DND-41 (cell line): ENCODE measurements around the gene ETFB.

Source experiments
- ATAC-seq: fragments of 200-7000 bp; cut with Tn5 transposase; 3 replicates; pipeline ENCODE4 v1.9.1; 2021; ENCODE audit warnings: low read depth; ENCODE audit not compliant: insufficient read depth
- DNase-seq: peaks from one replicate; pipeline ENCODE4 v3.0.0-alpha.2; 2020
- H2AFZ ChIP-seq: 2 replicates; pipeline ENCODE4 v1.6.0; 2012; ENCODE audit warnings: low read depth, low read length
- H3K27ac ChIP-seq: 2 replicates; pipeline ENCODE4 v1.5.1; 2012; ENCODE audit warnings: low read length, inconsistent platforms
- H3K27me3 ChIP-seq: fragments of 200-600 bp; sonication (generic); 2 replicates; pipeline ENCODE4 v1.6.0; 2012; ENCODE audit warnings: low read length, mild to moderate bottlenecking, inconsistent platforms; ENCODE audit not compliant: insufficient read depth, poor library complexity
- H3K36me3 ChIP-seq: 2 replicates; pipeline ENCODE4 v1.5.1; 2012; ENCODE audit warnings: low read length, inconsistent platforms; ENCODE audit not compliant: insufficient read depth
- H3K4me1 ChIP-seq: 2 replicates; pipeline ENCODE4 v1.5.1; 2012; ENCODE audit warnings: mild to moderate bottlenecking, low read length; ENCODE audit not compliant: insufficient read depth
- H3K4me2 ChIP-seq: 2 replicates; pipeline ENCODE4 v1.6.0; 2012; ENCODE audit warnings: mild to moderate bottlenecking, moderate library complexity, low read length, inconsistent platforms; ENCODE audit not compliant: insufficient read depth
- H3K4me3 ChIP-seq, 2 experiments: fragments of 200-600 bp in 1 of 2; shearing (Covaris generic) in 1 of 2; 2 replicates each; pipeline ENCODE4 v1.5.1; 2012 to 2016; ENCODE audit warnings: inconsistent platforms in 2 of 2, low read length in 2 of 2, mild to moderate bottlenecking in 2 of 2, low read depth in 1 of 2, moderate library complexity in 1 of 2
- H3K79me2 ChIP-seq: 2 replicates; pipeline ENCODE4 v1.6.0; 2012; ENCODE audit warnings: low read length, inconsistent platforms; ENCODE audit not compliant: insufficient read depth
- H3K9ac ChIP-seq: 2 replicates; pipeline ENCODE4 v1.6.0; 2012; ENCODE audit warnings: low read depth, mild to moderate bottlenecking, inconsistent platforms, low read length, moderate library complexity
- H3K9me3 ChIP-seq: 2 replicates; pipeline ENCODE4 v1.5.1; 2012; ENCODE audit warnings: low read length, moderate library complexity, mild to moderate bottlenecking, inconsistent platforms; ENCODE audit not compliant: insufficient read depth, severe bottlenecking
- H4K20me1 ChIP-seq: 2 replicates; pipeline ENCODE4 v1.6.0; 2012; ENCODE audit warnings: low read length; ENCODE audit not compliant: insufficient read depth
- CTCF ChIP-seq: IDR thresholded peaks from 2 replicates; pipeline ENCODE4 v1.5.1; 2012; ENCODE audit warnings: borderline replicate concordance, low read length, moderate library complexity, mild to moderate bottlenecking; ENCODE audit not compliant: poor library complexity, severe bottlenecking; ENCODE audit errors: extremely low read depth
- EZH2 ChIP-seq: IDR thresholded peaks from 3 replicates; pipeline ENCODE4 v1.6.1; 2012; ENCODE audit warnings: borderline replicate concordance, low read depth, mild to moderate bottlenecking, moderate library complexity, low read length, inconsistent platforms; ENCODE audit not compliant: severe bottlenecking

The ETFB gene

GRCh38 chr19:51339687-51340656 is 26.2 kb downstream of the ETFB start:
- no peak overlapping the region; the same call in 1 of the 2 replicates for H2AFZ ChIP-seq
- H3K4me2 ChIP-seq, result peak overlapping the region; percentile 74
- H3K79me2 ChIP-seq, result no peaks in the 10 kb centered on the region
- H3K4me1 ChIP-seq, result peaks cover 13% of the 10 kb centered on the region
- peaks cover under 1% of the 10 kb centered on the region; the same call in 1 of the 2 replicates for H3K36me3 ChIP-seq
- peak; percentile 49 for DNase-seq
- ATAC-seq, result no peak
- H4K20me1 ChIP-seq, result no peaks in the 10 kb centered on the region
- no peaks in the 10 kb centered on the region for H3K27me3 ChIP-seq
- H3K9ac ChIP-seq, result no peak overlapping the region
- H3K4me3 ChIP-seq, result peak overlapping the region in 1 of 2 experiments; percentile 62; a peak in 2 of 4 replicates
- TF ChIP-seq CTCF (no peak), EZH2 (no peak)
- H3K9me3 ChIP-seq, result no peaks in the 10 kb centered on the region
- H3K27ac ChIP-seq, result no peak overlapping the region

GRCh38 chr19:51339313-51339686 is 26.9 kb downstream of the ETFB start:
- no peak for TF ChIP-seq CTCF
- TF ChIP-seq EZH2, result no peak
- DNase-seq (no peak), ATAC-seq (peak; percentile 3; the same call in 1 of the 3 replicates)
- H3K36me3 ChIP-seq, result no peaks in the 10 kb centered on the region
- peaks cover 13% of the 10 kb centered on the region for H3K4me1 ChIP-seq
- H2AFZ ChIP-seq, result peak overlapping the region; percentile 74
- no peak overlapping the region for H3K27ac ChIP-seq
- peak overlapping the region; percentile 74 for H3K4me2 ChIP-seq
- H3K4me3 ChIP-seq, result peak overlapping the region; percentile 30 to 62; a peak in 3 of 4 replicates
- H3K9ac ChIP-seq, result peak overlapping the region; percentile 46; the same call in 1 of the 2 replicates
- no peaks in the 10 kb centered on the region for H4K20me1 ChIP-seq
- H3K79me2 ChIP-seq, result no peaks in the 10 kb centered on the region
- H3K9me3 ChIP-seq, result no peaks in the 10 kb centered on the region
- H3K27me3 ChIP-seq, result no peaks in the 10 kb centered on the region

- peak; percentile 86 for DNase-seq
- Histone ChIP-seq H3K27me3 (no peaks in the 10 kb centered on the region), H3K27ac (no peak overlapping the region), H4K20me1 (no peaks in the 10 kb centered on the region), H3K9ac (peak overlapping the region; percentile 46), H3K36me3 (no peaks in the 10 kb centered on the region), H3K4me2 (peak overlapping the region; percentile 74), H3K9me3 (no peaks in the 10 kb centered on the region), H3K4me3 (peak overlapping the region; percentile 30 to 62; a peak in 3 of 4 replicates), H2AFZ (peak overlapping the region; percentile 74), H3K79me2 (no peaks in the 10 kb centered on the region), H3K4me1 (peaks cover 13% of the 10 kb centered on the region)
- ATAC-seq, result peak; percentile 92
- TF ChIP-seq EZH2, result no peak
- peak; percentile 91 for TF ChIP-seq CTCF
Measured at GRCh38 chr19:51338563-51339312, 27.4 kb downstream of the ETFB start.
